ENCODE results near the gene TSC2. TPM values are rescaled to one million over a fixed set of nuclear protein-coding genes. Genes with fewer than 3 reads are reported as not detected.

TSC2 gene
- total RNA-seq, 2 donors from 2014 or later: 73.9 to 152 TPM

DNA sequence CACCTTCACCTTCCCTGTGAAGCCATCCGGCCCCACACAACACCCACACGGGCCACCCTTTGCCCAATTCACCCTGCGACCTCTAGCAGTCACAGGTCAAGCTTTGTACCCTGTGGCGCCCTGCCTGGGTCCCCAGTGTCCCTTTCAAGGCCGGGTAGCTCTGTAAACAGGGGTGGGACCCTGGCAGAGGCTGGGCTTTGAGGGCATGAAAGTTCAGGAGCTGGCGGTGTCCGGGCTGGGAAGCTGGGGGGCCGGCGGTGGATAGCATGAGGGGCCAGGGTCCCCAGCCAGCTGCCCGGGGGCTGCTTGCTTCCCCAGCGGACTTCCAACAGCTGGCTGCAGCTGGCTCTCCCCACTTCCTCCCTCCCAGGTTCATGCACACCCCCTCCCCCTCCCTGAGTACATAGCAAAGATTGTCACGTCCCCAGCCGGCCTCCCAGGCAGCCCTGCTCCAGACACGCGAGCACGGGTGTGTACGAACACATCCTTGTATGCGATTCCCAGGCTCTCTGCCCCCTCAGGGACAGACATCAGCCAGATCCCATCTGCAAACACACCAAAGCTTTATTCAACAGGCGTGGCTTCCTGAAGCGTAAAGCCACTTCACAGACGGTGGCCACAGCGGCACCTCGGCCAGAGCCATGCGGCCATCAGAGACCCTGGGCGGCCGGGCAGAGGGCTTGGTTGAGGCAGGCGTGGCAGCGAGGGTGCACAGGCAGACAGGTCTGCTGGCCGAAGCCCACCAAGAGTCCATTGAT is 8.3 kb upstream of the TSC2 start:
- TF ChIP-seq, protein P1, sequence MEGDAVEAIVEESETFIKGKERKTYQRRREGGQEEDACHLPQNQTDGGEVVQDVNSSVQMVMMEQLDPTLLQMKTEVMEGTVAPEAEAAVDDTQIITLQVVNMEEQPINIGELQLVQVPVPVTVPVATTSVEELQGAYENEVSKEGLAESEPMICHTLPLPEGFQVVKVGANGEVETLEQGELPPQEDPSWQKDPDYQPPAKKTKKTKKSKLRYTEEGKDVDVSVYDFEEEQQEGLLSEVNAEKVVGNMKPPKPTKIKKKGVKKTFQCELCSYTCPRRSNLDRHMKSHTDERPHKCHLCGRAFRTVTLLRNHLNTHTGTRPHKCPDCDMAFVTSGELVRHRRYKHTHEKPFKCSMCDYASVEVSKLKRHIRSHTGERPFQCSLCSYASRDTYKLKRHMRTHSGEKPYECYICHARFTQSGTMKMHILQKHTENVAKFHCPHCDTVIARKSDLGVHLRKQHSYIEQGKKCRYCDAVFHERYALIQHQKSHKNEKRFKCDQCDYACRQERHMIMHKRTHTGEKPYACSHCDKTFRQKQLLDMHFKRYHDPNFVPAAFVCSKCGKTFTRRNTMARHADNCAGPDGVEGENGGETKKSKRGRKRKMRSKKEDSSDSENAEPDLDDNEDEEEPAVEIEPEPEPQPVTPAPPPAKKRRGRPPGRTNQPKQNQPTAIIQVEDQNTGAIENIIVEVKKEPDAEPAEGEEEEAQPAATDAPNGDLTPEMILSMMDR (IDR thresholded peaks at IDR 0.05): no peak
- TF ChIP-seq POLR2A (IDR thresholded peaks at IDR 0.05): no peak
- Histone ChIP-seq H3K4me3 (no peak overlapping the region), H3K27me3 (no peaks in the 10 kb centered on the region), H3K27ac (peak overlapping the region in 2 of 4 donors; percentile 55 to 62), H3K9me3 (no peaks in the 10 kb centered on the region), H3K4me1 (peaks cover 37% of the 10 kb centered on the region), H3K36me3 (replicated peaks in 1 of 2; ENCODE audit: insufficient read depth in 1 of 2, low read depth in 2 of 2) (no peaks in the 10 kb centered on the region)
- ATAC-seq (peak; percentile 43), DNase-seq (peak in 3 of 4 donors; percentile 60 to 77 (median 64))
- intact Hi-C loops (cut with DNase I): no loop called here
- 69 to 75% methylated on average over 18 to 26 of the region's 29 CpGs for WGBS, 2 donors

DNA sequence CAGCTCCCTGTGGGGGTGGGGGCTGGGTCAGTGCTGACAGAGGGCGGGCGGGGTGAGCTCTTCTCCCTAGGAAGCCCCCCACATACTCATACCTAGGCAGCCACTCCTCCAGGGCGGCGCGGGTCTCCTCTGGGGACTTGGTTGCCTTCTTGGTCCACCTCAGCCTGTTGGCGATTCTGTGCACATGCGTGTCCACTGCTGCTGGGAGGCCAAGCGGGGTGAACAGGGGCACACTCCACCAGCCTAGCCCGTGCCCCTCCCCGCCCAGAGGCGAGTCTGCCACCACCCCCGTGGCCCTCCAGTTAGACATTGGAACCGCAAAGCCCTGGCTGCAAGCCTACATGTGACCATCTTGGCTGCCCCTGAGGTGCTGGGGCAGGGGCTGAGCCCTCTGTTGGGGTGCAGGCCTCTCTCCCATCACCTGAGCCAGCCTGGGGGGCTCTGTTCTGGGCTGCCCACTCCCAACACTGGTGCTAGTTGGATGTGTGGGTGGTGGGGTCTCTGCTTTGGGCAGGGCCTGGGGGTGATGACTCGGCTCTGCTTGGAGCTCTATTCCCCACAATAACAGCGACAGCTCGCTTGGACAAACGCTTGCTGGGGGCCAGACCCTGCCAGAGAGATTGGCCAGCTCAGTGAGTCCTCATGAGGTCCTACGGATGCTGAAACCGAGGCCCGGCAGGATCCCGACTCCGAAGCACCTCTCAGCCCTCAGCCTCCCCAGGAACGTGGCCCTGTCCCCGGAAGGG is 7.6 kb upstream of the TSC2 start:
- 83 to 100% methylated on average over 4 to 17 of the region's 24 CpGs for WGBS, 2 donors
- H3K4me1 ChIP-seq: peaks cover 36% of the 10 kb centered on the region
- H3K27me3 ChIP-seq: no peaks in the 10 kb centered on the region
- no peaks in the 10 kb centered on the region for H3K36me3 ChIP-seq (replicated peaks in 1 of 2; ENCODE audit: insufficient read depth in 1 of 2, low read depth in 2 of 2)
- intact Hi-C loops (cut with DNase I): no loop called here
- ATAC-seq: no peak
- peak overlapping the region in 2 of 4 donors; percentile 55 to 62 for H3K27ac ChIP-seq
- no peaks in the 10 kb centered on the region for H3K9me3 ChIP-seq
- TF ChIP-seq, protein P1 (IDR thresholded peaks at IDR 0.05): no peak
- TF ChIP-seq POLR2A (IDR thresholded peaks at IDR 0.05): no peak
- H3K4me3 ChIP-seq: no peak overlapping the region
- no peak for DNase-seq

DNA sequence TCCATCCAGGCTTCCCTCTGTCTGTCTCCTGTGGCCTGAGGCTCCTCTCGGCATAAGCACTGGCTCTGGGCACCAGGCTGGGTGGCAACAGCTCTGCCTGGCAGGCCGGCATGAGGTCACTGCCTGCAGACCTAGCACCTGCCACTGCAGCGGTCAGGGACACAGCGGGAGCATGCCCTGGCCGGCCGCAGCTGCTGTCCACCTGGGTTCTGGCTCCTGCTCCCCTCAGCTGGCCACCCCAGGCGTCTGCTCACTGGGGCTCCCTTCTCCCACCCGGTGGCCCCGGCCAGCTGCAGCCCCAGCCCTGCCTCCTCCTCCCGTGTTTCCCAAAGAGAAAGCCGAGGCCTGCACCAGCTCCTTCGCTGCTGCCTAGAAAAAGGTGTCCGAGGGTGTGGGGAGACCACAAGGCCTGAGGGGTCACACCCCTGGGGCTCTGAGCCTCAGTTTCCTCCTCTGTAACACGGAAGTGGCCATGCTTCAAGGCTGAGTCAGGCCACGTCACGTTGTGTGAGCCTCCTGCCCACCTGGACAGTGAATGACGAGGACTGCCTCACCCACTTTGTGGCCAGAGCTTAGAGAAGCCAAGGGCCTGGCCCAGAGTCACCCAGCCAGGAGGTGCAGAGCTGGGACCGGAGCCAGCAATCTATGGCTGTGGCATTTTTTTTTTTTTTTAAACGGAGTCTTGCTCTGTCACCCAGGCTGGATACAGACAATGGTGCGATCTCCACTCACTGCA is 6.8 kb upstream of the TSC2 start:
- no peak for TF ChIP-seq POLR2A (IDR thresholded peaks at IDR 0.05)
- TF ChIP-seq, protein P1 (IDR thresholded peaks at IDR 0.05): no peak
- no peak overlapping the region for H3K27ac ChIP-seq
- H3K4me3 ChIP-seq: no peak overlapping the region
- DNase-seq (no peak), ATAC-seq (no peak)
- intact Hi-C loops (cut with DNase I): no loop called here
- 75 to 83% methylated on average over 7 to 20 of the region's 20 CpGs for WGBS, 2 donors
- no peaks in the 10 kb centered on the region for H3K27me3 ChIP-seq
- no peaks in the 10 kb centered on the region for H3K36me3 ChIP-seq (replicated peaks in 1 of 2; ENCODE audit: insufficient read depth in 1 of 2, low read depth in 2 of 2)
- H3K9me3 ChIP-seq: no peaks in the 10 kb centered on the region
- peaks cover 29% of the 10 kb centered on the region for H3K4me1 ChIP-seq

DNA sequence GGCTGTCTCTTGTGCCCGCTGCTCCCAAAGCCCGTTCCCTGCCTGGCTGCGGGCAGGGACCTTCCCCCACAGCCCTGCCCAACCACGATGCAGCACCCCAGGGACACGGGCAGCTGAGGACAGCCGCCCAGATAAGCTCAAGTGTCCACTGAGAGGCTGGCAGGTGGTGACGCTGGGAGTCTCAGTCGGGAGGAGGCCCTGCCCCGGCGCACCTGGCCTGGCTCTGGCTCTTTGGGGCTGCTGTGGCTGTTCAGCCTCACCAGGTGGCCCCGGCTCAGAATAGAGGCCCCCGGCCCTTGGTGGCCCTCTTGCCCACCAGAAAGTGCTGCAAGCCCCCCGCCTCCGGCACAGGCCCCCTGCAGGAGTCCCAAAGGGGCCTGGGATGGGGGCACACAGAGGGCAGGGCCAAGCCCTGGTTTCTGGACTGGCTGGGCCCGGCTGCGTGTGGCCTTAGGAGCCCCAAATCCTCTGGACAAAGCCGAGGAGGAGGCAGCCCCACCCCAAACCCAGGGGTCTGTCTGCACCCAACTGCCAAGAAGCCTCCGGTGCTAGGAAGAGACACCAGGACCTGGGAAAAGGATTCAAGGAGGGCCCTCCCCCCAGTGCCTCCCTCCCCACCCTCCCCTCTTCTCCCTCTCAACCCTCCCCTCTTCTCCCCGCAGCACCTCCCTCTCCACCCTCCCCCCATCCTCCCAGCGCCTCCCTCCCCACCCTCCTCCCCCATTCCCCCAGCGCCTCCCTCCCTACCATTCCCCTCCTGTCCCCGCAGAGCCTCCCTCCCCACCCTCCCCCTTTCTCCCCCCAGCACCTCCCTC is 5.4 kb upstream of the TSC2 start:
- Histone ChIP-seq H3K4me3 (no peak overlapping the region), H3K27ac (peak overlapping the region in 1 of 4 donors; percentile 39), H3K36me3 (replicated peaks in 1 of 2; ENCODE audit: insufficient read depth in 1 of 2, low read depth in 2 of 2) (no peaks in the 10 kb centered on the region), H3K27me3 (no peaks in the 10 kb centered on the region), H3K9me3 (no peaks in the 10 kb centered on the region), H3K4me1 (peaks cover 23% of the 10 kb centered on the region)
- DNase-seq (peak in 1 of 4 donors; percentile 47), ATAC-seq (no peak)
- TF ChIP-seq, protein P1 (IDR thresholded peaks at IDR 0.05): no peak
- no peak for TF ChIP-seq POLR2A (IDR thresholded peaks at IDR 0.05)
- WGBS, 2 donors: 75 to 89% methylated on average over 7 to 15 of the region's 22 CpGs
- intact Hi-C loops (cut with DNase I): no loop called here
